HCT116 (cell line): Measurements from ENCODE around the gene FAM120A. TPM values are rescaled to one million over a fixed set of nuclear protein-coding genes. Genes with fewer than 3 reads are reported as not detected.

Experiments used
- ATAC-seq: fragments of 200-7000 bp; cut with Tn5 transposase; 2 replicates; pipeline ENCODE4 v1.9.1; 2020; ENCODE audit warnings: mild to moderate bottlenecking, moderate library complexity
- BruUV-seq: library from RNA; stranded (reverse); fragments of 400-500 nt; replicated peaks from 2 replicates; lab custom pipeline; 2021; lab: Mats Ljungman, UMichigan
- CTCF ChIA-PET: fragments of 300-600 bp; sonication (Branson Sonifier 250); formaldehyde crosslinking; loops from one replicate; lab custom pipeline; 2021; ENCODE audit warnings: antibody characterized with exemption; lab: Charles Lee
- POLR2A ChIA-PET: fragments of 300-600, 350-600 bp; sonication (Branson Sonifier 250); formaldehyde crosslinking; loops from one replicate; lab custom pipeline; 2021; ENCODE audit warnings: antibody characterized with exemption; lab: Charles Lee
- RAD21 ChIA-PET, 2 experiments: fragments of 300-600 bp; sonication (Branson Sonifier 250); formaldehyde crosslinking; loops; one replicate each; lab custom pipeline; 2023; ENCODE audit warnings: low total read pairs in 2 of 2; ENCODE audit not compliant: uncharacterized antibody in 2 of 2, unreplicated experiment in 2 of 2, low non-redundant PET in 1 of 2; lab: Charles Lee
- DNase-seq: peaks from one replicate; pipeline ENCODE4 v3.0.0-alpha.2; 2010; ENCODE audit warnings: low read depth, low spot score
- H2AFZ ChIP-seq: fragments of 200-600 bp; shearing (Covaris generic), sonication (generic); 2 replicates; pipeline ENCODE4 v1.6.1; 2017; ENCODE audit warnings: low read depth, mixed run types, mixed read lengths, antibody characterized with exemption, low read length; ENCODE audit not compliant: poor library complexity, severe bottlenecking
- H3K27ac ChIP-seq: 2 replicates; pipeline ENCODE4 v1.5.1; 2012; ENCODE audit warnings: low read depth, low read length
- H3K27me3 ChIP-seq: fragments of 200-600 bp; sonication (generic); 2 replicates; pipeline ENCODE4 v1.6.1; 2016; ENCODE audit warnings: mixed run types, low read length, mixed read lengths; ENCODE audit not compliant: insufficient read depth
- H3K36me3 ChIP-seq, 2 experiments: fragments of 200-500 bp in 1 of 2; fragments of 200-600 bp in 1 of 2; sonication (Bioruptor generic) in 1 of 2; sonication (generic) in 1 of 2; 2 replicates each; pipeline versions ENCODE4 v1.5.1 to v1.6.1; 2014 to 2016; ENCODE audit warnings: low read length in 2 of 2, inconsistent platforms in 1 of 2, mixed read lengths in 1 of 2, mixed run types in 1 of 2; ENCODE audit not compliant: insufficient read depth in 2 of 2, control insufficient read depth in 1 of 2
- H3K4me1 ChIP-seq, 2 experiments: fragments of 200-600 bp in 1 of 2; sonication (generic) in 1 of 2; 2 replicates each; pipeline versions ENCODE4 v1.5.1 to v1.6.1; 2012 to 2017; ENCODE audit warnings: low read length in 2 of 2, inconsistent platforms in 1 of 2, mild to moderate bottlenecking in 1 of 2, mixed read lengths in 1 of 2, mixed run types in 1 of 2, moderate library complexity in 1 of 2; ENCODE audit not compliant: insufficient read depth in 2 of 2, control insufficient read depth in 1 of 2
- H3K4me2 ChIP-seq: fragments of 200-600 bp; sonication (generic); 2 replicates; pipeline ENCODE4 v1.6.1; 2017; ENCODE audit warnings: mixed run types, low read length, mixed read lengths
- H3K4me3 ChIP-seq, 2 experiments: fragments of 200-600 bp in 1 of 2; sonication (generic) in 1 of 2; replicated peaks in 1 of 2; 2 replicates each; pipeline ENCODE4 v1.5.1; 2011 to 2016; ENCODE audit warnings: low read length in 2 of 2, control low read depth in 1 of 2, low read depth in 1 of 2, mild to moderate bottlenecking in 1 of 2, mixed read lengths in 1 of 2, mixed run types in 1 of 2
- H3K79me2 ChIP-seq: fragments of 200-600 bp; sonication (generic); 2 replicates; pipeline ENCODE4 v1.6.1; 2017; ENCODE audit warnings: mild to moderate bottlenecking, mixed run types, low read length, moderate library complexity, mixed read lengths; ENCODE audit not compliant: insufficient read depth
- H3K9ac ChIP-seq: fragments of 200-600 bp; sonication (generic); 2 replicates; pipeline ENCODE4 v1.6.1; 2016; ENCODE audit warnings: low read length, mixed read lengths
- H3K9me2 ChIP-seq: fragments of 200-600 bp; sonication (generic), shearing (Covaris generic); 2 replicates; pipeline ENCODE4 v1.6.1; 2017; ENCODE audit warnings: mixed run types, mild to moderate bottlenecking, moderate library complexity; ENCODE audit not compliant: insufficient read depth
- H3K9me3 ChIP-seq, 2 experiments: fragments of 200-500 bp in 1 of 2; fragments of 200-600 bp in 1 of 2; sonication (Bioruptor generic) in 1 of 2; sonication (generic) in 1 of 2; 2 replicates each; pipeline ENCODE4 v1.6.1; 2014 to 2017; ENCODE audit warnings: low read length in 2 of 2, mixed read lengths in 2 of 2, inconsistent platforms in 1 of 2, low read depth in 1 of 2, mild to moderate bottlenecking in 1 of 2, mixed run types in 1 of 2, moderate library complexity in 1 of 2; ENCODE audit not compliant: control insufficient read depth in 1 of 2, insufficient read depth in 1 of 2
- H4K20me1 ChIP-seq: fragments of 200-600 bp; sonication (generic), shearing (Covaris generic); 2 replicates; pipeline ENCODE4 v1.6.1; 2017; ENCODE audit warnings: mixed run types, mild to moderate bottlenecking, moderate library complexity; ENCODE audit not compliant: insufficient read depth
- CEBPB ChIP-seq: IDR thresholded peaks from 2 replicates; pipeline ENCODE4 v1.6.1; 2012; ENCODE audit warnings: low read depth
- JUND ChIP-seq: IDR thresholded peaks from 2 replicates; pipeline ENCODE4 v1.6.1; 2012
- POLR2A ChIP-seq: IDR thresholded peaks from 2 replicates; pipeline ENCODE4 v1.7.0; 2011; ENCODE audit warnings: borderline replicate concordance; ENCODE audit not compliant: insufficient read depth, insufficient read length; ENCODE audit errors: extremely low read depth
- POLR2AphosphoS5 ChIP-seq: IDR thresholded peaks from 2 replicates; pipeline ENCODE4 v1.6.1; 2011; ENCODE audit warnings: mild to moderate bottlenecking, low read depth, low read length, moderate library complexity
- SIN3A ChIP-seq: IDR thresholded peaks from 2 replicates; pipeline ENCODE4 v1.6.1; 2012; ENCODE audit warnings: low read depth
- SP1 ChIP-seq: IDR thresholded peaks from 2 replicates; pipeline ENCODE4 v1.6.1; 2012; ENCODE audit warnings: low read depth
- SRF ChIP-seq: IDR thresholded peaks from 2 replicates; pipeline ENCODE4 v1.6.1; 2012; ENCODE audit warnings: low read depth
- ZNF274 ChIP-seq: fragments of 200-500 bp; sonication (Bioruptor generic); IDR thresholded peaks from 2 replicates; pipeline ENCODE4 v1.6.1; 2014; ENCODE audit warnings: mild to moderate bottlenecking, low read depth, low read length, inconsistent platforms
- intact Hi-C: fragments of 100-400 bp; cut with micrococcal nuclease; formaldehyde crosslinking; loops from 2 replicates; pipeline ENCODE4 v1.10.0; 2022
- total RNA-seq: library from RNA; stranded (reverse); gene quantifications from one replicate; pipeline ENCODE4 v1.2.1, GENCODE V29; 2021; ENCODE audit not compliant: unreplicated experiment
- TF ChIP-seq, protein P1 (sequence below): IDR thresholded peaks from 2 replicates; pipeline ENCODE4 v1.6.1; 2012
- TF ChIP-seq, protein P2 (sequence below): IDR thresholded peaks from 2 replicates; pipeline ENCODE4 v1.6.1; 2012; ENCODE audit warnings: low read depth
- TF ChIP-seq, protein P3 (sequence below), 3 experiments: fragments of 200-600 bp in 1 of 3; sonication (generic) in 1 of 3; IDR thresholded peaks in 2 of 3; conservative IDR thresholded peaks in 1 of 3; 2 replicates each; pipeline ENCODE4 v1.5.1; 2012 to 2017; ENCODE audit warnings: low read depth in 2 of 3, low read length in 2 of 3, antibody characterized with exemption in 1 of 3, borderline replicate concordance in 1 of 3, control low read depth in 1 of 3, mild to moderate bottlenecking in 1 of 3, mixed read lengths in 1 of 3, mixed run types in 1 of 3, moderate library complexity in 1 of 3; ENCODE audit not compliant: insufficient read depth in 1 of 3
- TF ChIP-seq, protein P4 (sequence below): IDR thresholded peaks from 2 replicates; pipeline ENCODE4 v1.6.1; 2012
- TF ChIP-seq, protein P5 (sequence below): IDR thresholded peaks from 2 replicates; pipeline ENCODE4 v1.6.1; 2011; ENCODE audit warnings: mild to moderate bottlenecking, low read length, moderate library complexity; ENCODE audit not compliant: insufficient replicate concordance; ENCODE audit errors: extremely low read depth

Gene FAM120A
- total RNA-seq, 1 experiment from 2014 or later = 122 TPM

DNA sequence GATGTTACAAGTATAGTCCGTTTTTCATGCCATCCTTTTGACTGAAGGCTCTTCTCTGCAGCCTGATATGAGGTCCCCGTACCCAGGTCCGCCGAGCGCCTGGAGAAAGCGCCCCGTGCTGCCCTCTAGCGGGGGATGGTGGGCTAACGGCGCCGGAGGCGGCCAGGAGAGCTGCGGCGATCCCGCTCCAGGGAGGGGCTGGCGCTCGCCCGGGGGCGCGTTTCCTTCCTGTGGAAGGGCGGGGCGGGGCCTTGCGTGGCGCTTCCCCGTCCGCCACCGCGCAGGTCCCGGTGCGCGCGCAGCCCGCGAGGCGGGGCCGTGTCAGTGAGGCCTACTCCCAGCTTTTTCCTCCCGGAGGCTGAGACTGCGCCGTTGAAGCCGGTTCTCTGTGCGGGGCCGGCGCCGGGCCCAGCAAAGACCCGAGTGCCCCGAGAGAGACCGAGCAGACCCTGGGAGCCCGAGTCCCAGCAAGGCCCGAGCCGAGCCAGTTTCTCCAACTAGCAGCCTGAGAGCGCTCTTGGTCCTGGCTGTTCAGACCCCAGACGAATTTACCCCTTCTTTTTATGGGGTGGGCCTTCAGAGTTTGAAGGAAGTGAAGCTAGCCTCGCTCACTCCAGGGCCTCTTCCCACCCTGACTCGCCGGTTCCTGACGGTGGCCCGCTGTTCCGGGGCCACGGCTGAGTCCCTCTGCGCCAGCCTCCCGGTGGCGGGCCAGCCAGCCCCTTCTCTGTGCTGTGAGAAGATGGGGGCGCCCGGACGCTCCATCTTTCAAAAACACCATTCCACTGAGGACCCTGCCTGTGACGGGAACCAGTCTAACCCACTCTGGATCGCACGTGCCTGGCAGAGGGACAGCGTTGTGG, 115.2 kb downstream of the FAM120A start (continued):
- TF ChIP-seq SP1 (no peak; the same call in 1 of the 2 replicates), SIN3A (no peak; the same call in 1 of the 2 replicates), SRF (no peak), JUND (no peak), ZNF274 (no peak)
- TF ChIP-seq, protein P1, sequence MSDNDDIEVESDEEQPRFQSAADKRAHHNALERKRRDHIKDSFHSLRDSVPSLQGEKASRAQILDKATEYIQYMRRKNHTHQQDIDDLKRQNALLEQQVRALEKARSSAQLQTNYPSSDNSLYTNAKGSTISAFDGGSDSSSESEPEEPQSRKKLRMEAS = 0 out of 2 replicates have a peak, but pooled peaks have one; percentile 50

DNA sequence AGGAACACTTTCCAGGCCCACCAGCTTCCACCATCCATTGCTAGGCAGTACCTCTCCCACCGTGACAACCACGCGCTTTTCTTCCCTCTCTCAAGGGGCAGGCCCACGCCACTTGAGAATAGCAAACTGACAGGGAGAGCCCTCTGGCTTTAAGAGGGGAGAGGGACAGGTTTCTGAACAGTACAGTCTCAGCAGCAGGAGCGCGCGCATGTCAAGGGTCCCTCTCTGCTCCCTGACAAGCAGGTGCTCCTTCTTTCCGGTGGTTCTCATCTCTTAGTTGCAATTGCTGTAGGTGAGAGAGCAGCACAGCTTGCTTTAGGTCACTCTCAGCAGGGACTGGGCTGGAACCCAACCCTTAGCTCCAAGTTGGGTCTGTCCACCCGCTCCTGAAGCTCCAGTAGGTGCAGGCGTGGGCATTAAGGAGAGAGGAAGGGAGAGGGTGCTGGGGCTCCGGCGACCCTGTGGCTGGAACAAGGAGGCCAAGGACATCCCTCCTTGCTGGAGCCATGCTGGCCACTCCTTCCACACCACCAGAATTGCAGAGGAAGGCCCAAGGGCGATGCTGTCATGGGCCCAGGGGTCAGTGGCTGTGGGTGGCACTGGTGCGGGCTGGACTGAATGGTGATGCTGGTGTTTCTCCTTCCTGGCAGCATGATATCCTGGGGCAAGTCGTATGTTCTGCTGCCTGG, 115.9 kb downstream of the FAM120A start:
- H3K36me3 ChIP-seq = peaks cover 12 to 13% of the 10 kb centered on the region in 2 experiments; a peak in 3 of 4 replicates
- intact Hi-C loops = loop anchor here (10.0 kb wide), 2 partner anchors 263 to 563 kb away; no protein-coding TSS in a partner anchor
- H3K4me1 ChIP-seq = peaks cover 4 to 12% of the 10 kb centered on the region in 2 experiments; a peak in 2 of 4 replicates
- peak overlapping the region; percentile 67 to 70 for H3K4me3 ChIP-seq
- ChIA-PET CTCF (interaction anchor here (1.0 to 1.7 kb wide), 3 partner anchors 11 to 413 kb away, joined by 6 to 9 read pairs (median 6); no protein-coding TSS in a partner anchor), POLR2A (interaction anchor here (1.6 kb wide), 1 partner anchor 8 kb away, joined by 4 read pairs; no protein-coding TSS in a partner anchor), RAD21 (no interaction called here)
- DNase-seq (no peak), ATAC-seq (no peak)
- H3K27me3 ChIP-seq = no peaks in the 10 kb centered on the region
- BruUV-seq = no TSS peak
- H4K20me1 ChIP-seq = no peaks in the 10 kb centered on the region
- H3K27ac ChIP-seq = peak overlapping the region; percentile 74
- H3K9ac ChIP-seq = peak overlapping the region; percentile 74
- H3K9me2 ChIP-seq = no peaks in the 10 kb centered on the region
- peak overlapping the region; percentile 78 for H3K4me2 ChIP-seq
- H2AFZ ChIP-seq = no peak overlapping the region
- peaks cover 0 to 4% of the 10 kb centered on the region in 2 experiments; a peak in 1 of 4 replicates for H3K9me3 ChIP-seq
- H3K79me2 ChIP-seq = no peaks in the 10 kb centered on the region
- TF ChIP-seq, protein P2, sequence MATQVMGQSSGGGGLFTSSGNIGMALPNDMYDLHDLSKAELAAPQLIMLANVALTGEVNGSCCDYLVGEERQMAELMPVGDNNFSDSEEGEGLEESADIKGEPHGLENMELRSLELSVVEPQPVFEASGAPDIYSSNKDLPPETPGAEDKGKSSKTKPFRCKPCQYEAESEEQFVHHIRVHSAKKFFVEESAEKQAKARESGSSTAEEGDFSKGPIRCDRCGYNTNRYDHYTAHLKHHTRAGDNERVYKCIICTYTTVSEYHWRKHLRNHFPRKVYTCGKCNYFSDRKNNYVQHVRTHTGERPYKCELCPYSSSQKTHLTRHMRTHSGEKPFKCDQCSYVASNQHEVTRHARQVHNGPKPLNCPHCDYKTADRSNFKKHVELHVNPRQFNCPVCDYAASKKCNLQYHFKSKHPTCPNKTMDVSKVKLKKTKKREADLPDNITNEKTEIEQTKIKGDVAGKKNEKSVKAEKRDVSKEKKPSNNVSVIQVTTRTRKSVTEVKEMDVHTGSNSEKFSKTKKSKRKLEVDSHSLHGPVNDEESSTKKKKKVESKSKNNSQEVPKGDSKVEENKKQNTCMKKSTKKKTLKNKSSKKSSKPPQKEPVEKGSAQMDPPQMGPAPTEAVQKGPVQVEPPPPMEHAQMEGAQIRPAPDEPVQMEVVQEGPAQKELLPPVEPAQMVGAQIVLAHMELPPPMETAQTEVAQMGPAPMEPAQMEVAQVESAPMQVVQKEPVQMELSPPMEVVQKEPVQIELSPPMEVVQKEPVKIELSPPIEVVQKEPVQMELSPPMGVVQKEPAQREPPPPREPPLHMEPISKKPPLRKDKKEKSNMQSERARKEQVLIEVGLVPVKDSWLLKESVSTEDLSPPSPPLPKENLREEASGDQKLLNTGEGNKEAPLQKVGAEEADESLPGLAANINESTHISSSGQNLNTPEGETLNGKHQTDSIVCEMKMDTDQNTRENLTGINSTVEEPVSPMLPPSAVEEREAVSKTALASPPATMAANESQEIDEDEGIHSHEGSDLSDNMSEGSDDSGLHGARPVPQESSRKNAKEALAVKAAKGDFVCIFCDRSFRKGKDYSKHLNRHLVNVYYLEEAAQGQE = no peak
- TF ChIP-seq JUND (no peak), SP1 (no peak), CEBPB (no peak), POLR2A (no peak), POLR2AphosphoS5 (no peak), SRF (no peak)
- TF ChIP-seq, protein P3, sequence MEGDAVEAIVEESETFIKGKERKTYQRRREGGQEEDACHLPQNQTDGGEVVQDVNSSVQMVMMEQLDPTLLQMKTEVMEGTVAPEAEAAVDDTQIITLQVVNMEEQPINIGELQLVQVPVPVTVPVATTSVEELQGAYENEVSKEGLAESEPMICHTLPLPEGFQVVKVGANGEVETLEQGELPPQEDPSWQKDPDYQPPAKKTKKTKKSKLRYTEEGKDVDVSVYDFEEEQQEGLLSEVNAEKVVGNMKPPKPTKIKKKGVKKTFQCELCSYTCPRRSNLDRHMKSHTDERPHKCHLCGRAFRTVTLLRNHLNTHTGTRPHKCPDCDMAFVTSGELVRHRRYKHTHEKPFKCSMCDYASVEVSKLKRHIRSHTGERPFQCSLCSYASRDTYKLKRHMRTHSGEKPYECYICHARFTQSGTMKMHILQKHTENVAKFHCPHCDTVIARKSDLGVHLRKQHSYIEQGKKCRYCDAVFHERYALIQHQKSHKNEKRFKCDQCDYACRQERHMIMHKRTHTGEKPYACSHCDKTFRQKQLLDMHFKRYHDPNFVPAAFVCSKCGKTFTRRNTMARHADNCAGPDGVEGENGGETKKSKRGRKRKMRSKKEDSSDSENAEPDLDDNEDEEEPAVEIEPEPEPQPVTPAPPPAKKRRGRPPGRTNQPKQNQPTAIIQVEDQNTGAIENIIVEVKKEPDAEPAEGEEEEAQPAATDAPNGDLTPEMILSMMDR (IDR thresholded peaks at IDR 0.05 in 2 of 3, conservative IDR thresholded peaks at IDR 0.05 in 1 of 3; ENCODE audit: borderline replicate concordance in 1 of 3, insufficient read depth in 1 of 3, low read depth in 2 of 3, low read length in 2 of 3) = no peak
- TF ChIP-seq, protein P4, sequence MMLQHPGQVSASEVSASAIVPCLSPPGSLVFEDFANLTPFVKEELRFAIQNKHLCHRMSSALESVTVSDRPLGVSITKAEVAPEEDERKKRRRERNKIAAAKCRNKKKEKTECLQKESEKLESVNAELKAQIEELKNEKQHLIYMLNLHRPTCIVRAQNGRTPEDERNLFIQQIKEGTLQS = no peak
- TF ChIP-seq, protein P5, sequence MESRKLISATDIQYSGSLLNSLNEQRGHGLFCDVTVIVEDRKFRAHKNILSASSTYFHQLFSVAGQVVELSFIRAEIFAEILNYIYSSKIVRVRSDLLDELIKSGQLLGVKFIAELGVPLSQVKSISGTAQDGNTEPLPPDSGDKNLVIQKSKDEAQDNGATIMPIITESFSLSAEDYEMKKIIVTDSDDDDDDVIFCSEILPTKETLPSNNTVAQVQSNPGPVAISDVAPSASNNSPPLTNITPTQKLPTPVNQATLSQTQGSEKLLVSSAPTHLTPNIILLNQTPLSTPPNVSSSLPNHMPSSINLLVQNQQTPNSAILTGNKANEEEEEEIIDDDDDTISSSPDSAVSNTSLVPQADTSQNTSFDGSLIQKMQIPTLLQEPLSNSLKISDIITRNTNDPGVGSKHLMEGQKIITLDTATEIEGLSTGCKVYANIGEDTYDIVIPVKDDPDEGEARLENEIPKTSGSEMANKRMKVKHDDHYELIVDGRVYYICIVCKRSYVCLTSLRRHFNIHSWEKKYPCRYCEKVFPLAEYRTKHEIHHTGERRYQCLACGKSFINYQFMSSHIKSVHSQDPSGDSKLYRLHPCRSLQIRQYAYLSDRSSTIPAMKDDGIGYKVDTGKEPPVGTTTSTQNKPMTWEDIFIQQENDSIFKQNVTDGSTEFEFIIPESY = no peak
